Hepatocyte (in vitro differentiated cells): ENCODE data around the gene RBM47.

Source experiments
- CTCF ChIP-seq: fragments of 200-600 bp; sonication (generic); IDR thresholded peaks from 2 replicates; pipeline ENCODE4 v1.5.1; 2016; ENCODE audit warnings: antibody characterized with exemption, mild to moderate bottlenecking; ENCODE audit not compliant: poor library complexity
- EZH2 ChIP-seq: fragments of 200-600 bp; sonication (generic); IDR thresholded peaks from 2 replicates; pipeline ENCODE4 v1.6.1; 2016; ENCODE audit warnings: antibody characterized with exemption, mild to moderate bottlenecking, borderline replicate concordance
- EZH2phosphoT487 ChIP-seq: fragments of 200-600 bp; sonication (generic); IDR thresholded peaks from one replicate; pipeline ENCODE4 v1.6.1; 2018; ENCODE audit warnings: antibody characterized with exemption, mild to moderate bottlenecking, low read depth, moderate library complexity; ENCODE audit not compliant: unreplicated experiment, severe bottlenecking

- no peak for TF ChIP-seq CTCF
- TF ChIP-seq EZH2, result no peak
- TF ChIP-seq EZH2phosphoT487, result no peak
Measured at GRCh38 chr4:40445671-40446070, 184.0 kb downstream of the RBM47 start.
